Natural killer cell (primary cell): ENCODE measurements around the gene ATRAID. TPM values are rescaled to one million over a fixed set of nuclear protein-coding genes. Genes with fewer than 3 reads are reported as not detected.

Experiments
- ATAC-seq, 3 donors: fragments of 150-1000 bp in 2 of 3; fragments of 200-7000 bp in 1 of 3; cut with Tn5 transposase; 1 replicate in 1 of 3; 2 replicates in 2 of 3; pipeline ENCODE4 v1.10.0; 2021; ENCODE audit warnings: mild to moderate bottlenecking in 2 of 3, moderate library complexity in 2 of 3
- DNase-seq, 2 donors: peaks; one replicate each; pipeline versions ENCODE4 v3.0.0 to v3.0.0-alpha.2; 2013 to 2021; ENCODE audit warnings: mixed read lengths in 1 of 2
- H3K27ac ChIP-seq: one replicate; pipeline ENCODE4 v1.5.1; 2013; ENCODE audit warnings: mild to moderate bottlenecking, low read length
- H3K27me3 ChIP-seq: one replicate; pipeline ENCODE4 v1.6.1; 2013; ENCODE audit warnings: low read length; ENCODE audit not compliant: control insufficient read depth, insufficient read depth
- H3K36me3 ChIP-seq: one replicate; pipeline ENCODE4 v1.6.1; 2013; ENCODE audit warnings: low read length; ENCODE audit not compliant: control insufficient read depth, insufficient read depth
- H3K4me1 ChIP-seq: one replicate; pipeline ENCODE4 v1.6.1; 2013; ENCODE audit warnings: low read length; ENCODE audit not compliant: control insufficient read depth, insufficient read depth
- H3K4me3 ChIP-seq: one replicate; pipeline ENCODE4 v1.5.1; 2013; ENCODE audit warnings: low read length
- H3K9me3 ChIP-seq: one replicate; pipeline ENCODE4 v1.6.1; 2013; ENCODE audit warnings: low read length; ENCODE audit not compliant: control insufficient read depth, insufficient read depth
- H3K27ac Mint-ChIP-seq, 2 donors: one replicate each; pipeline ENCODE4 v1.8.0; 2022; ENCODE audit warnings: mild to moderate bottlenecking in 2 of 2, mixed read lengths in 2 of 2, moderate library complexity in 1 of 2
- H3K27me3 Mint-ChIP-seq, 2 donors: one replicate each; pipeline ENCODE4 v1.8.0; 2022; ENCODE audit warnings: low read depth in 2 of 2, mixed read lengths in 2 of 2
- H3K36me3 Mint-ChIP-seq: one replicate; pipeline ENCODE4 v1.8.0; 2022; ENCODE audit warnings: mixed read lengths
- H3K4me1 Mint-ChIP-seq, 2 donors: one replicate each; pipeline ENCODE4 v1.8.0; 2022; ENCODE audit warnings: mixed read lengths in 2 of 2
- H3K4me3 Mint-ChIP-seq: one replicate; pipeline ENCODE4 v1.8.0; 2022; ENCODE audit warnings: mild to moderate bottlenecking, moderate library complexity, mixed read lengths
- H3K9me3 Mint-ChIP-seq, 2 donors: one replicate each; pipeline ENCODE4 v1.8.0; 2022; ENCODE audit warnings: mixed read lengths in 2 of 2
- CTCF ChIP-seq: fragments of 200-600 bp; IDR thresholded peaks from one replicate; pipeline ENCODE4 v1.8.0; 2022; ENCODE audit warnings: antibody characterized with exemption
- WGBS: methylation state at CpG from one replicate; pipeline ENCODE4 v1.1.7; 2013; ENCODE audit warnings: missing lambda C conversion rate; ENCODE audit not compliant: insufficient coverage; 5-methylcytosine and 5-hydroxymethylcytosine counted together
- intact Hi-C: fragments of 100-400 bp; cut with micrococcal nuclease; formaldehyde crosslinking; loops from one replicate; pipeline ENCODE4 v1.14.2; 2022
- total RNA-seq, 4 donors: library from RNA; stranded (reverse); fragments of 120-200 nt in 1 of 4; gene quantifications; one replicate each; pipeline versions ENCODE4 v1.2.3 to v1.2.4, GENCODE V29; 2013 to 2022

ATRAID gene
- total RNA-seq, 3 donors from 2014 or later (not counting 1 experiment from before 2014, with no cell fraction given), result 65.5 to 76.6 (median 76.5) TPM

DNA sequence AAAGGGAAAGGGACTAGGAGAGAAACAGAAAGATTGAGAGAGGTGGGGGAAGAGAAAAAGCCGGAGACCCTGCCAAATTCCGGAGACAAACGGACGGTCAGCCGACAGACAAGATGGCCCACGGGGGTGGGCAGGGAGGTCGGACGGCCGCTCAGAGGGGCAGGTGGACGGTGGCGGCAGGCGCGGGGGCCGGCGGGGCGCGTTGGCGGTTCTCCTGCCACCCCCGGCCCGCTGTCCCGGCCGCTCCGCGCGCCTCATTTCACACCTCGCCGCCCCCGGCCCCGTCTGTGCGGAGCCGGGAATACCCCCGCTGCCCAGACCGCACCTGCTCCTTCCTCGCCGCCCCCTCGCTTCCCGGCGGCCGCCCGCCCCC is 50.1 kb downstream of the ATRAID start:
- no peak overlapping the region for H3K27ac ChIP-seq
- H3K4me3 ChIP-seq, result no peak overlapping the region
- H3K36me3 Mint-ChIP-seq, result no peaks in the 10 kb centered on the region
- H3K9me3 Mint-ChIP-seq, result no peaks in the 10 kb centered on the region
- no peak for ATAC-seq
- no peak for TF ChIP-seq CTCF
- H3K4me1 ChIP-seq, result peaks cover 29% of the 10 kb centered on the region
- H3K9me3 ChIP-seq, result no peaks in the 10 kb centered on the region
- peaks cover 22 to 27% of the 10 kb centered on the region in 2 donors for H3K4me1 Mint-ChIP-seq
- H3K27me3 ChIP-seq, result peaks cover 35% of the 10 kb centered on the region
- H3K27ac Mint-ChIP-seq, result no peak overlapping the region
- 3% methylated on average over 40 of the region's 40 CpGs for WGBS
- peak overlapping the region; percentile 70 for H3K4me3 Mint-ChIP-seq
- intact Hi-C loops, result no loop called here
- no peaks in the 10 kb centered on the region for H3K36me3 ChIP-seq
- peaks cover 51 to 56% of the 10 kb centered on the region in 2 donors for H3K27me3 Mint-ChIP-seq
- DNase-seq, result no peak

- Mint-ChIP-seq H3K4me3 (peak within 1 kb of the TSS; percentile 91), H3K4me1 (peaks cover 22 to 27% of the 10 kb centered on the region in 2 donors), H3K27ac (peak within 1 kb of the TSS in 1 of 2 donors; percentile 37), H3K36me3 (no peaks in the 10 kb centered on the region), H3K9me3 (no peaks in the 10 kb centered on the region), H3K27me3 (peaks cover 46 to 50% of the 10 kb centered on the region in 2 donors)
- WGBS, result under 1% methylated on average over 96 of the region's 96 CpGs
- DNase-seq (peak; percentile 30 to 81), ATAC-seq (peak; percentile 60 to 77 (median 69))
- Histone ChIP-seq H3K27ac (no peak within 1 kb of the TSS), H3K36me3 (no peaks in the 10 kb centered on the region), H3K4me3 (no peak within 1 kb of the TSS), H3K27me3 (peaks cover 35% of the 10 kb centered on the region), H3K9me3 (no peaks in the 10 kb centered on the region), H3K4me1 (peaks cover 29% of the 10 kb centered on the region)
- intact Hi-C loops, result no loop called here
- TF ChIP-seq CTCF, result no peak
Measured at GRCh38 chr2:27262379-27263286, 50.8 kb downstream of the ATRAID start, which contains the start of gene SLC30A3. Gene SLC30A3, minus strand, starts transcription at chr2:27263047. Its CDS starts 141 bp downstream, at chr2:27262906.

DNA sequence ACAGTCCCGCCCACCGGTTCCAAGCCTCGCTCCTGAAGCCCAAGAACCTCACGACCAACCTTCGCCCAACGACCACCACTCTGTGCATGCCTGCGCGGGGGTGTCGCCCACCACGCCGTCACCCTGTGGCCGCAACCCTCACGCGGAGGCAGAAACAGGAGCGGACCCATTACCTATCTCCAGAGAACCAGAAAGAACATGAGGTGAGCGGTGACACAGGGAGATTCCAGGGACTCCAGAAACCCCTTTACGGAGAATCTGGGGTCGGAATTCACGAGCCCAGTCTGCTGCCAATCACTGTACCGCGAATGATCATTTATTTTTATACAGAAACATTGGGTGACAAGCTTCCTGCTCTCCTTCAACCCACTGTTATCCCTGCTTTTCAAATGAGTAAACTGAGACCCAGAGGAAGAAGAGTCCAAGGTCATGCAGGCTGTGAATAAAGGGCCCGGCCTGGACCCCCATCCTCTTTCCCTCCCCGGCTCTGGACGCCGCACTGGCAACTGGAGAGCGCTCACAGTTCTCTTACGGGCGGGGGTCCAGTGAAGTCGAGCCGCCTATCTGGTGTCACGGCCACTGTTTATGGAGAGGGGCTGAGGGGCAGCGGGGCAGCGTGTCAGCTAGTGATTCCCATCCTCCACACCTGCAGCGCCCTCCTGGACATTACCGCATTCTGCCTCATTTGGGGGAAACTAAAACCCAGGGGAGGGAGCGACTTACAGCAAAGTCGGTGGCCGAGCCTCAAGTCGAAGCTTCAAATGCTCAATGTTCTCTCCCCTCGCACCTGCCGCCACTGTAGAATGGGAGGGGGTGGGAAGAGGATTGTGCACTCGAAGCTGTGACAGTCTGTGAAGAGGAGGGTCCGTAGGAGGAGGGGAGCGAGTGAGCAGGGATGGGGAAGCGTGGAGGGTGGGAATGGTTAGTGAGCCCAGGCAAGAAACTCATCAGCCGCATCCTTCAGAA is 51.7 kb downstream of the ATRAID start:
- no peaks in the 10 kb centered on the region for H3K36me3 ChIP-seq
- H3K4me3 Mint-ChIP-seq, result peak overlapping the region; percentile 91
- peak overlapping the region in 1 of 2 donors; percentile 37 for H3K27ac Mint-ChIP-seq
- peaks cover 35% of the 10 kb centered on the region for H3K27me3 ChIP-seq
- peaks cover 22 to 27% of the 10 kb centered on the region in 2 donors for H3K4me1 Mint-ChIP-seq
- no peaks in the 10 kb centered on the region for H3K9me3 Mint-ChIP-seq
- no peak for TF ChIP-seq CTCF
- H3K36me3 Mint-ChIP-seq, result no peaks in the 10 kb centered on the region
- no peak overlapping the region for H3K27ac ChIP-seq
- WGBS, result 3% methylated on average over 45 of the region's 46 CpGs
- ATAC-seq (no peak), DNase-seq (peak in 1 of 2 donors; percentile 44)
- H3K27me3 Mint-ChIP-seq, result peaks cover 41 to 44% of the 10 kb centered on the region in 2 donors
- intact Hi-C loops, result no loop called here
- H3K4me3 ChIP-seq, result no peak overlapping the region
- no peaks in the 10 kb centered on the region for H3K9me3 ChIP-seq
- H3K4me1 ChIP-seq, result peaks cover 29% of the 10 kb centered on the region
